Glutamatergic neuron (in vitro differentiated cells): ENCODE measurements around the gene RFFL. TPM values are rescaled to one million over a fixed set of nuclear protein-coding genes. Genes with fewer than 3 reads are reported as not detected.

ENCODE experiments used
- DNase-seq: peaks from one replicate; pipeline ENCODE4 v3.0.0; 2022
- H3K27ac Mint-ChIP-seq: one replicate; pipeline ENCODE4 v1.8.0; 2020; ENCODE audit warnings: mild to moderate bottlenecking, mixed read lengths, inconsistent platforms; ENCODE audit not compliant: unreplicated experiment
- H3K27me3 Mint-ChIP-seq: one replicate; pipeline ENCODE4 v1.8.0; 2020; ENCODE audit warnings: mild to moderate bottlenecking, moderate library complexity, mixed read lengths, inconsistent platforms; ENCODE audit not compliant: unreplicated experiment
- H3K36me3 Mint-ChIP-seq: one replicate; pipeline ENCODE4 v1.8.0; 2020; ENCODE audit warnings: mild to moderate bottlenecking, mixed read lengths, inconsistent platforms; ENCODE audit not compliant: unreplicated experiment
- H3K4me1 Mint-ChIP-seq: one replicate; pipeline ENCODE4 v1.8.0; 2020; ENCODE audit warnings: mild to moderate bottlenecking, low read depth, mixed read lengths, inconsistent platforms; ENCODE audit not compliant: unreplicated experiment
- H3K4me3 Mint-ChIP-seq: one replicate; pipeline ENCODE4 v1.8.0; 2020; ENCODE audit warnings: mild to moderate bottlenecking, mixed read lengths, inconsistent platforms; ENCODE audit not compliant: unreplicated experiment
- H3K9me3 Mint-ChIP-seq: one replicate; pipeline ENCODE4 v1.8.0; 2020; ENCODE audit warnings: mild to moderate bottlenecking, moderate library complexity, mixed read lengths, inconsistent platforms; ENCODE audit not compliant: unreplicated experiment
- CTCF ChIP-seq: fragments of 200-600 bp; sonication (generic); IDR thresholded peaks from one replicate; pipeline ENCODE4 v1.5.0; 2021; ENCODE audit not compliant: partially characterized antibody, unreplicated experiment
- total RNA-seq: library from RNA; stranded (reverse); fragmentation: NEBNext Ultra II Directional; extraction: Animal tissue kit (Norgen Biotek cat#: 25700); gene quantifications from one replicate; pipeline ENCODE4 v1.2.1, GENCODE V29; 2021; ENCODE audit not compliant: unreplicated experiment

RFFL gene
- total RNA-seq, 1 donor from 2014 or later = 16.5 TPM

- no peaks in the 10 kb centered on the region for H3K27me3 Mint-ChIP-seq
- H3K9me3 Mint-ChIP-seq = peaks cover 1% of the 10 kb centered on the region
- no peaks in the 10 kb centered on the region for H3K36me3 Mint-ChIP-seq
- TF ChIP-seq CTCF = no peak
- no peak overlapping the region for H3K4me3 Mint-ChIP-seq
- H3K4me1 Mint-ChIP-seq = no peaks in the 10 kb centered on the region
- no peak for DNase-seq
- H3K27ac Mint-ChIP-seq = no peak overlapping the region
These were observed 43.9 kb downstream of the RFFL start for GRCh38 chr17:35019386-35020179.

GRCh38 chr17:35018814-35019213, 44.7 kb downstream of the RFFL start:
- Mint-ChIP-seq H3K4me1 (peaks cover 7% of the 10 kb centered on the region), H3K27me3 (peaks cover 2% of the 10 kb centered on the region), H3K36me3 (no peaks in the 10 kb centered on the region), H3K9me3 (peaks cover 1% of the 10 kb centered on the region), H3K27ac (no peak overlapping the region), H3K4me3 (no peak overlapping the region)
- no peak for DNase-seq
- TF ChIP-seq CTCF = no peak

GRCh38 chr17:35017021-35017420, 46.5 kb downstream of the RFFL start:
- Mint-ChIP-seq H3K36me3 (no peaks in the 10 kb centered on the region), H3K4me1 (peaks cover 13% of the 10 kb centered on the region), H3K27me3 (peaks cover 2% of the 10 kb centered on the region), H3K4me3 (no peak overlapping the region), H3K27ac (no peak overlapping the region), H3K9me3 (peaks cover 1% of the 10 kb centered on the region)
- no peak for TF ChIP-seq CTCF
- DNase-seq = no peak

GRCh38 chr17:35016369-35016768, 47.1 kb downstream of the RFFL start:
- H3K4me3 Mint-ChIP-seq = no peak overlapping the region
- peaks cover 1% of the 10 kb centered on the region for H3K9me3 Mint-ChIP-seq
- peaks cover 2% of the 10 kb centered on the region for H3K27me3 Mint-ChIP-seq
- no peak for DNase-seq
- peaks cover 19% of the 10 kb centered on the region for H3K4me1 Mint-ChIP-seq
- H3K27ac Mint-ChIP-seq = no peak overlapping the region
- no peaks in the 10 kb centered on the region for H3K36me3 Mint-ChIP-seq
- TF ChIP-seq CTCF = no peak

- peaks cover 9% of the 10 kb centered on the region for H3K27me3 Mint-ChIP-seq
- H3K4me3 Mint-ChIP-seq = no peak overlapping the region
- peak overlapping the region; percentile 7 for H3K27ac Mint-ChIP-seq
- no peak for TF ChIP-seq CTCF
- peaks cover 36% of the 10 kb centered on the region for H3K4me1 Mint-ChIP-seq
- DNase-seq = no peak
- no peaks in the 10 kb centered on the region for H3K36me3 Mint-ChIP-seq
- no peaks in the 10 kb centered on the region for H3K9me3 Mint-ChIP-seq
These were observed 51.8 kb downstream of the RFFL start for GRCh38 chr17:35011671-35012216.
